Spleen (tissue), 11 donors: Measurements from ENCODE around the gene IFNA5. TPM values are rescaled to one million over a fixed set of nuclear protein-coding genes. Genes with fewer than 3 reads are reported as not detected.

Experiments
- DNase-seq: peaks from one replicate; pipeline ENCODE4 v3.0.0-alpha.2; 2020
- H3K27ac ChIP-seq, 8 donors: fragments of 200-600 bp; sonication (generic) in 7 of 8; 1 replicate in 4 of 8; 2 replicates in 4 of 8; pipeline versions ENCODE4 v1.5.0 to v1.8.0; 2016 to 2021; ENCODE audit warnings: inconsistent platforms in 4 of 8, mild to moderate bottlenecking in 4 of 8, moderate library complexity in 1 of 8
- H3K27me3 ChIP-seq, 7 donors: fragments of 200-600 bp; sonication (generic) in 6 of 7; replicated peaks in 1 of 7; 1 replicate in 4 of 7; 2 replicates in 3 of 7; pipeline versions ENCODE4 v1.5.0 to v1.8.0; 2016 to 2021; ENCODE audit warnings: inconsistent platforms in 3 of 7, mild to moderate bottlenecking in 1 of 7
- H3K36me3 ChIP-seq, 6 donors: fragments of 200-600 bp; sonication (generic) in 5 of 6; 1 replicate in 4 of 6; 2 replicates in 2 of 6; pipeline versions ENCODE4 v1.5.0 to v1.8.0; 2016 to 2021; ENCODE audit warnings: inconsistent platforms in 2 of 6
- H3K4me1 ChIP-seq, 6 donors: fragments of 200-600 bp; sonication (generic) in 5 of 6; 1 replicate in 3 of 6; 2 replicates in 3 of 6; pipeline versions ENCODE4 v1.5.0 to v1.8.0; 2016 to 2021; ENCODE audit warnings: inconsistent platforms in 3 of 6
- H3K4me3 ChIP-seq, 8 donors: fragments of 200-600 bp; sonication (generic) in 7 of 8; 1 replicate in 4 of 8; 2 replicates in 4 of 8; pipeline versions ENCODE4 v1.5.0 to v1.8.0; 2016 to 2021; ENCODE audit warnings: inconsistent platforms in 4 of 8, mild to moderate bottlenecking in 4 of 8, moderate library complexity in 2 of 8
- H3K9me3 ChIP-seq, 8 donors: fragments of 200-600 bp; sonication (generic) in 7 of 8; 1 replicate in 4 of 8; 2 replicates in 4 of 8; pipeline versions ENCODE4 v1.5.0 to v1.8.0; 2016 to 2021; ENCODE audit warnings: inconsistent platforms in 4 of 8
- POLR2A ChIP-seq, 3 donors: fragments of 450-650 bp; IDR thresholded peaks; one replicate each; pipeline ENCODE4 v1.5.1; 2017; ENCODE audit warnings: antibody characterized with exemption in 3 of 3, mild to moderate bottlenecking in 1 of 3
- POLR2AphosphoS5 ChIP-seq, 3 donors: sonication (generic); formaldehyde crosslinking; IDR thresholded peaks; one replicate each; pipeline ENCODE4 v1.5.1; 2017; ENCODE audit warnings: antibody characterized with exemption in 3 of 3
- WGBS, 5 donors: extraction: QIAGEN DNeasy Blood & Tissue Kit in 3 of 5; methylation state at CpG; one replicate each; pipeline versions ENCODE4 v1.1.5 to v1.1.7; 2013 to 2018; 5-methylcytosine and 5-hydroxymethylcytosine counted together
- intact Hi-C: fragments of 100-400 bp; cut with DNase I; formaldehyde crosslinking; loops from one replicate; pipeline ENCODE4 v1.15.0; 2023; ENCODE audit warnings: low total_unique reads
- polyA plus RNA-seq, 3 donors: library from polyadenylated mRNA; stranded (reverse); fragments of 200-250 nt; gene quantifications; one replicate each; pipeline ENCODE4 v1.2.1, GENCODE V29; 2013
- total RNA-seq, 7 donors: library from RNA; depleted of rRNA in 3 of 7; stranded (reverse); fragments of >200 nt in 3 of 7; fragmentation: NEBNext Ultra II Directional in 4 of 7; extraction: Animal tissue kit (Norgen Biotek cat#: 25700) in 4 of 7; gene quantifications; one replicate each; pipeline versions ENCODE4 v1.1.0 to v1.2.1, GENCODE V29; 2016 to 2021
- TF ChIP-seq, protein P1 (sequence below), 11 experiments: fragments of 200-600 bp in 7 of 11; fragments of 450-650 bp in 4 of 11; sonication (generic) in 4 of 11; IDR thresholded peaks in 8 of 11; conservative IDR thresholded peaks in 3 of 11; 1 replicate in 7 of 11; 2 replicates in 4 of 11; pipeline versions ENCODE4 v1.4.0 to v1.8.0; 2016 to 2021; ENCODE audit warnings: antibody characterized with exemption in 11 of 11, inconsistent platforms in 4 of 11, mild to moderate bottlenecking in 1 of 11
- donor health status: healthy with polysubstance abuse.
- donor health status: DM: no; HTN: no; CAD: no; lungs with moderate emphysema.
- donor health status: DM: no; HTN: no; CAD: no.
- donor health status: Bipolar disorder and iron deficiency.
- donor health status: healthy.
- donor health status: DM: no; HTN: no; CAD: no.
- donor health status: DM: yes; HTN: yes; CAD: no.

Gene IFNA5
- total and polyA plus RNA-seq, 10 donors, result 1.2 TPM; not detected in 9

DNA sequence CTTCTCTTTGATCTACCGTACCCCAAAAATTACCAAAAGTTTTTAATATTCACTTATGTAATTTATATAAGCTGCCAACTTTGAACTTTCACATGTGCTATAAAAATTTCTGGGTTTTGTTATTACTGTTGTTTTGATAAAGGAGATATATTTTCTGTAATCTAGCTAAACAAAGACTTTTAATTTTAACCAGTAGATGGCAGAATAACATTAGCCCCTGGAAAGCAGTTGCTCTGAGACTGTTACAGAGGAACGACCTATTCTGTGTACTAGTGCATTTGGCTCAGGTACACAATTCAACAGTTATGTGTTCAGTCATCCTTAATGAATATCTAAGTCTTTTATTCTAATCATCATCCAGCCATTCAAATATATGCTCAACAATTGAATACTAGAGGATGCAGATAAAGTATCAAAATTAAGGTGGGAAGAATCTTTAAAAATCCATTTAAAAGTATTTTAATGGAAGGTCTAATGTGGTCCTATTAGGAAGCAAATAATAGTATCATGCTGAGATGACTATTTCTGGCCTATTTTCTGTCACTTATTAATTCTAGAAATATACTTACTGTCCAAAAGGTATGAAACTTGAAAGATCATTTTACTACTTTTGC is 21.5 kb upstream of the IFNA5 start:
- TF ChIP-seq POLR2AphosphoS5 (IDR thresholded peaks at IDR 0.05) (no peak), POLR2A (IDR thresholded peaks at IDR 0.05) (no peak)
- TF ChIP-seq, protein P1, sequence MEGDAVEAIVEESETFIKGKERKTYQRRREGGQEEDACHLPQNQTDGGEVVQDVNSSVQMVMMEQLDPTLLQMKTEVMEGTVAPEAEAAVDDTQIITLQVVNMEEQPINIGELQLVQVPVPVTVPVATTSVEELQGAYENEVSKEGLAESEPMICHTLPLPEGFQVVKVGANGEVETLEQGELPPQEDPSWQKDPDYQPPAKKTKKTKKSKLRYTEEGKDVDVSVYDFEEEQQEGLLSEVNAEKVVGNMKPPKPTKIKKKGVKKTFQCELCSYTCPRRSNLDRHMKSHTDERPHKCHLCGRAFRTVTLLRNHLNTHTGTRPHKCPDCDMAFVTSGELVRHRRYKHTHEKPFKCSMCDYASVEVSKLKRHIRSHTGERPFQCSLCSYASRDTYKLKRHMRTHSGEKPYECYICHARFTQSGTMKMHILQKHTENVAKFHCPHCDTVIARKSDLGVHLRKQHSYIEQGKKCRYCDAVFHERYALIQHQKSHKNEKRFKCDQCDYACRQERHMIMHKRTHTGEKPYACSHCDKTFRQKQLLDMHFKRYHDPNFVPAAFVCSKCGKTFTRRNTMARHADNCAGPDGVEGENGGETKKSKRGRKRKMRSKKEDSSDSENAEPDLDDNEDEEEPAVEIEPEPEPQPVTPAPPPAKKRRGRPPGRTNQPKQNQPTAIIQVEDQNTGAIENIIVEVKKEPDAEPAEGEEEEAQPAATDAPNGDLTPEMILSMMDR (IDR thresholded peaks at IDR 0.05 in 8 of 11, conservative IDR thresholded peaks at IDR 0.05 in 3 of 11), result peak; percentile 16 to 74 (median 62)
- H3K9me3 ChIP-seq, result no peaks in the 10 kb centered on the region
- 35 to 41% (median 38%) methylated on average over 2 of the region's 2 CpGs for WGBS, 5 donors
- intact Hi-C loops, result loop anchor here (5.0 kb wide), 1 partner anchor 71 kb away; no protein-coding TSS in a partner anchor
- H3K4me3 ChIP-seq, result no peak overlapping the region
- H3K27ac ChIP-seq, result no peak overlapping the region
- H3K36me3 ChIP-seq, result peaks cover 0 to 64% (median 16%) of the 10 kb centered on the region in 6 donors
- DNase-seq, result no peak
- H3K4me1 ChIP-seq, result peaks cover 22 to 72% (median 54%) of the 10 kb centered on the region in 6 donors
- no peaks in the 10 kb centered on the region for H3K27me3 ChIP-seq

DNA sequence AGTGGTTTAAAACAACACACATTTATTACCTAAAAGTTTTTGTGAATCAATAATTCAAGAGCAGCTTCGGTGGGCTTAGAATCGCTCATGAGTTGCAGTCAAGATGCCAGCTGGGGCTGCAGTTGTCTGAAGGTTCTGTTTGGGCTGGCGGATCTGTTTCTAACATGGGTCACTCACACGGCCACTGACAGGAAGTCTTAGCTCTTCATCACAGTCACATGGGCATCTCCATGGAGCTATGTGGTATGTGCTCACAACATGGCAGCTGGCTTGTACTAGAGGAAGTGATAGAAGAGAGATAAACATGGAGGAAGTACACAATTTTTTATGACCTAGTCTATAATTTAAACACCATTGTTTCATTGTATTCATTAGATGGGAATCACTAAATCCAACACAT is 18.9 kb upstream of the IFNA5 start:
- intact Hi-C loops, result loop anchor here (5.0 kb wide), 1 partner anchor 468 kb away; no protein-coding TSS in a partner anchor
- no peak overlapping the region for H3K27ac ChIP-seq

DNA sequence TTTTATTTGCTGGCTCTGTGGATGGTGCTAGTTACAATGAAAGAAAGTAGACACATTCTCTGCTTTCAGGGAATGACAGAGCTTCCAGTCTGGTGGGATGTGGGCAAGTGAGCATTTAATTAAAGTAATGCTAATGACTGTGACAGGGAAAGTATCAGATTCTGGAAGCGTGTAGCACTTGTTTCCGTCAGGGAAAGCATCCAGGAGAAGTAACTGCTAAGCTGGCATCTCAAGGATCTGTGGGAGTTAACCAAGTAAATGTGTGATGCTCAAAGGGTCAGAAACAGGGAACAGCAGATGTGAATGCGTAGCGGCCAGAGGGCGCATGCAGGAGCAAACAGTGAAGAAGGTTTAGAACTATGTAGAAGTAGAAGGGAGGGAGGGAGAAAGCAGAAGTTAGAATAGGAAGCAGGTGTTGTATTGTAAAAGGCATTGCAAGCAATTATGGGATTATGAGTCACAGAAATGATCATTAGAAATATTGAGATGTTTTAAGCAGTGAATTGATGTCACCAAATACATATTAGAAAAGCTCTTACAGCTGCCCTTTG is 17.9 kb upstream of the IFNA5 start:
- no peak overlapping the region for H3K27ac ChIP-seq
- peaks cover 0 to 49% (median 16%) of the 10 kb centered on the region in 6 donors for H3K36me3 ChIP-seq
- intact Hi-C loops, result loop anchor here (5.0 kb wide), 1 partner anchor 469 kb away; no protein-coding TSS in a partner anchor
- TF ChIP-seq POLR2AphosphoS5 (IDR thresholded peaks at IDR 0.05), result peak in 1 of 3 donors; percentile 30
- TF ChIP-seq, protein P1 (IDR thresholded peaks at IDR 0.05 in 8 of 11, conservative IDR thresholded peaks at IDR 0.05 in 3 of 11), result no peak
- 71 to 83% (median 75%) methylated on average over 5 of the region's 5 CpGs for WGBS, 5 donors
- H3K4me1 ChIP-seq, result peaks cover 6 to 43% (median 20%) of the 10 kb centered on the region in 6 donors
- H3K27me3 ChIP-seq, result no peaks in the 10 kb centered on the region
- H3K4me3 ChIP-seq, result no peak overlapping the region
- no peaks in the 10 kb centered on the region for H3K9me3 ChIP-seq
- DNase-seq, result no peak

More for the DNA sequence above, 18.9 kb upstream of the IFNA5 start:
- 71 to 85% (median 76%) methylated on average over 4 of the region's 4 CpGs for WGBS, 5 donors
- TF ChIP-seq POLR2AphosphoS5 (IDR thresholded peaks at IDR 0.05), result no peak
- TF ChIP-seq, protein P1 (IDR thresholded peaks at IDR 0.05 in 8 of 11, conservative IDR thresholded peaks at IDR 0.05 in 3 of 11), result no peak
- H3K27me3 ChIP-seq, result no peaks in the 10 kb centered on the region
- no peaks in the 10 kb centered on the region for H3K9me3 ChIP-seq
- no peak overlapping the region for H3K4me3 ChIP-seq
- peaks cover 12 to 46% (median 28%) of the 10 kb centered on the region in 6 donors for H3K4me1 ChIP-seq
- H3K36me3 ChIP-seq, result peaks cover 0 to 54% (median 16%) of the 10 kb centered on the region in 6 donors
- no peak for DNase-seq

DNA sequence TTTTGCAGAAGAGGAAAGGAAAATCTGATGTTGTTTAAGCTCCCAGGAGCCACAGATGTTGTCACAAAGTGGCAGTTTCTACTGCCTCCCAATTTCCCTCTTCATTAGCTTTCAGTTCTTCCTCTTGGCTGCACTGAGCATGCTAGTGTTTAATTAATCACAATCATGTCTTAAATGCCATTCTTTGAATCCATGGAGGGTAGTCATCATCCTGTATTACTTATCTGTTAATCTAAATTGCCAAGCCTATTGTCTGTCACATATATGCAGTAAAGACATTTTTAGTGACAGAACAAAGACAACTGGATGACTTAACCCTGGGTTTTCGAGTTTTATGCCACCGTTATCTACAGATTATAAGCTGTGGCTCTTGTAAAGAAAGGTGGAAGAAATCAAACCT is 15.4 kb upstream of the IFNA5 start:
- no peaks in the 10 kb centered on the region for H3K9me3 ChIP-seq
- peaks cover 0 to 23% (median 2%) of the 10 kb centered on the region in 6 donors for H3K4me1 ChIP-seq
- no peak for DNase-seq
- TF ChIP-seq POLR2AphosphoS5 (IDR thresholded peaks at IDR 0.05), result no peak
- TF ChIP-seq, protein P1 (IDR thresholded peaks at IDR 0.05 in 8 of 11, conservative IDR thresholded peaks at IDR 0.05 in 3 of 11), result no peak
- no peak for TF ChIP-seq POLR2A (IDR thresholded peaks at IDR 0.05)
- no peaks in the 10 kb centered on the region for H3K27me3 ChIP-seq
- H3K4me3 ChIP-seq, result no peak overlapping the region
- intact Hi-C loops, result loop anchor here (5.0 kb wide), 1 partner anchor 472 kb away; no protein-coding TSS in a partner anchor
- WGBS, 5 donors, result 73 to 88% (median 79%) methylated on average over 2 of the region's 2 CpGs
- H3K36me3 ChIP-seq, result peaks cover 0 to 44% (median 16%) of the 10 kb centered on the region in 6 donors
- H3K27ac ChIP-seq, result no peak overlapping the region
